BLaER1 (cell line): ENCODE results near the gene LMTK2.
"Not testable (repeated sequence)": the region's sequence is repeated elsewhere in the genome, so short reads cannot be mapped to it uniquely, and the experiment has no call there.

Source experiments
- H3K27ac ChIP-seq: shearing (Covaris generic); formaldehyde crosslinking; 2 replicates; pipeline ENCODE4 v1.8.1; 2022
- H3K27me3 ChIP-seq: shearing (Covaris generic); formaldehyde crosslinking; 2 replicates; pipeline ENCODE4 v1.8.1; 2022
- H3K36me3 ChIP-seq: shearing (Covaris generic); formaldehyde crosslinking; 2 replicates; pipeline ENCODE4 v1.8.1; 2022
- H3K4me1 ChIP-seq: shearing (Covaris generic); formaldehyde crosslinking; 2 replicates; pipeline ENCODE4 v1.8.1; 2022
- H3K4me2 ChIP-seq: shearing (Covaris generic); formaldehyde crosslinking; 2 replicates; pipeline ENCODE4 v1.8.1; 2022
- H3K4me3 ChIP-seq: shearing (Covaris generic); formaldehyde crosslinking; 2 replicates; pipeline ENCODE4 v1.8.1; 2022
- H3K9ac ChIP-seq: shearing (Covaris generic); formaldehyde crosslinking; 2 replicates; pipeline ENCODE4 v1.8.1; 2022
- H3K9me3 ChIP-seq: shearing (Covaris generic); formaldehyde crosslinking; 2 replicates; pipeline ENCODE4 v1.8.1; 2022
- H4K20me1 ChIP-seq: shearing (Covaris generic); formaldehyde crosslinking; 2 replicates; pipeline ENCODE4 v1.8.1; 2022
- Cebpa-rat ChIP-seq: shearing (Covaris generic); IDR thresholded peaks from 2 replicates; pipeline ENCODE4 v1.8.1; 2022

The LMTK2 gene

GRCh38 chr7:98213888-98214810, 107.5 kb downstream of the LMTK2 start:
- no peak overlapping the region for H3K27ac ChIP-seq
- TF ChIP-seq Cebpa-rat: no peak
- H4K20me1 ChIP-seq: no peaks in the 10 kb centered on the region
- H3K4me3 ChIP-seq: no peak overlapping the region
- H3K4me2 ChIP-seq: no peak overlapping the region
- peaks cover 30% of the 10 kb centered on the region for H3K4me1 ChIP-seq
- H3K9ac ChIP-seq: no peak overlapping the region
- H3K27me3 ChIP-seq: no peaks in the 10 kb centered on the region
- H3K36me3 ChIP-seq: peaks cover 17% of the 10 kb centered on the region
- no peaks in the 10 kb centered on the region for H3K9me3 ChIP-seq

GRCh38 chr7:98214811-98215321, 108.2 kb downstream of the LMTK2 start:
- Histone ChIP-seq H3K36me3 (peaks cover 17% of the 10 kb centered on the region), H3K4me3 (no peak overlapping the region), H3K4me2 (no peak overlapping the region), H3K4me1 (peaks cover 36% of the 10 kb centered on the region), H3K27me3 (no peaks in the 10 kb centered on the region), H4K20me1 (no peaks in the 10 kb centered on the region), H3K9ac (no peak overlapping the region), H3K27ac (no peak overlapping the region), H3K9me3 (no peaks in the 10 kb centered on the region)
- no peak for TF ChIP-seq Cebpa-rat

- peaks cover 17% of the 10 kb centered on the region for H3K36me3 ChIP-seq
- no peaks in the 10 kb centered on the region for H4K20me1 ChIP-seq
- H3K4me3 ChIP-seq: no peak overlapping the region
- no peaks in the 10 kb centered on the region for H3K9me3 ChIP-seq
- no peak overlapping the region for H3K9ac ChIP-seq
- H3K4me2 ChIP-seq: no peak overlapping the region
- H3K27ac ChIP-seq: no peak overlapping the region
- H3K4me1 ChIP-seq: peaks cover 39% of the 10 kb centered on the region
- TF ChIP-seq Cebpa-rat: no peak
- no peaks in the 10 kb centered on the region for H3K27me3 ChIP-seq
Measured at GRCh38 chr7:98215561-98216495, 109.2 kb downstream of the LMTK2 start.

GRCh38 chr7:98216941-98217622, 110.4 kb downstream of the LMTK2 start:
- Histone ChIP-seq H3K27ac (peak overlapping the region; percentile 75; the same call in 1 of the 2 replicates), H3K4me3 (no peak overlapping the region), H3K27me3 (no peaks in the 10 kb centered on the region), H3K9ac (peak overlapping the region; percentile 54; the same call in 1 of the 2 replicates), H3K36me3 (peaks cover 29% of the 10 kb centered on the region), H3K9me3 (no peaks in the 10 kb centered on the region), H3K4me1 (peaks cover 32% of the 10 kb centered on the region), H4K20me1 (no peaks in the 10 kb centered on the region), H3K4me2 (peak overlapping the region; percentile 89)
- no peak for TF ChIP-seq Cebpa-rat

- no peaks in the 10 kb centered on the region for H4K20me1 ChIP-seq
- H3K4me2 ChIP-seq: peak overlapping the region; percentile 89
- no peak for TF ChIP-seq Cebpa-rat
- H3K4me1 ChIP-seq: peaks cover 32% of the 10 kb centered on the region
- H3K27me3 ChIP-seq: no peaks in the 10 kb centered on the region
- peak overlapping the region; percentile 75 for H3K27ac ChIP-seq
- peaks cover 31% of the 10 kb centered on the region for H3K36me3 ChIP-seq
- peak overlapping the region; percentile 54; the same call in 1 of the 2 replicates for H3K9ac ChIP-seq
- H3K9me3 ChIP-seq: no peaks in the 10 kb centered on the region
- peak overlapping the region; percentile 17; the same call in 1 of the 2 replicates for H3K4me3 ChIP-seq
Measured at GRCh38 chr7:98217623-98218582, 111.2 kb downstream of the LMTK2 start.

- H3K27ac ChIP-seq, H3K4me3 ChIP-seq, H3K9ac ChIP-seq, H4K20me1 ChIP-seq, H3K27me3 ChIP-seq, H3K9me3 ChIP-seq, H3K4me2 ChIP-seq: not testable (repeated sequence)
- Histone ChIP-seq H3K4me1 (peaks cover 46% of the 10 kb centered on the region), H3K36me3 (peaks cover 31% of the 10 kb centered on the region)
Measured at GRCh38 chr7:98219382-98219781, 112.7 kb downstream of the LMTK2 start.

GRCh38 chr7:98221611-98222532, 115.2 kb downstream of the LMTK2 start:
- Histone ChIP-seq H3K4me2 (no peak overlapping the region), H3K27ac (no peak overlapping the region), H3K27me3 (no peaks in the 10 kb centered on the region), H3K9me3 (no peaks in the 10 kb centered on the region), H3K9ac (no peak overlapping the region), H3K36me3 (peaks cover 33% of the 10 kb centered on the region), H3K4me3 (no peak overlapping the region), H4K20me1 (no peaks in the 10 kb centered on the region), H3K4me1 (peaks cover 50% of the 10 kb centered on the region)
- TF ChIP-seq Cebpa-rat: no peak
